ENCODE data around the gene PSMB10.

Gene PSMB10

GRCh38 chr16:67966549-67967182 is 30.0 kb upstream of the PSMB10 start:
- no peak for TF ChIP-seq REST (IDR thresholded peaks at IDR 0.05; ENCODE audit: insufficient read depth in 1 of 2, low read depth in 2 of 2, low read length in 2 of 2)
- no peak for TF ChIP-seq POLR2AphosphoS5 (IDR thresholded peaks at IDR 0.05; ENCODE audit: low read depth, low read length)
- no peak for TF ChIP-seq SIN3A (IDR thresholded peaks at IDR 0.05; ENCODE audit: borderline replicate concordance, insufficient read depth, low read length)
- no peak for TF ChIP-seq FOXP2 (optimal IDR thresholded peaks at IDR 0.05; ENCODE audit: borderline replicate concordance, extremely low read depth, extremely low read length, insufficient read depth)
- TF ChIP-seq TAF1 (IDR thresholded peaks at IDR 0.05; ENCODE audit: borderline replicate concordance, insufficient read depth, low read length) = no peak

- TF ChIP-seq FOXP2 (optimal IDR thresholded peaks at IDR 0.05; ENCODE audit: borderline replicate concordance, extremely low read depth, extremely low read length, insufficient read depth) (no peak), POLR2AphosphoS5 (IDR thresholded peaks at IDR 0.05; ENCODE audit: low read depth, low read length) (no peak), TAF1 (IDR thresholded peaks at IDR 0.05; ENCODE audit: borderline replicate concordance, insufficient read depth, low read length) (no peak), SIN3A (IDR thresholded peaks at IDR 0.05; ENCODE audit: borderline replicate concordance, insufficient read depth, low read length) (no peak), REST (IDR thresholded peaks at IDR 0.05; ENCODE audit: insufficient read depth in 1 of 2, low read depth in 2 of 2, low read length in 2 of 2) (no peak)
Measured at GRCh38 chr16:67965668-67966548, 29.3 kb upstream of the PSMB10 start.

GRCh38 chr16:67964477-67965131 is 28.0 kb upstream of the PSMB10 start:
- TF ChIP-seq FOXP2 (optimal IDR thresholded peaks at IDR 0.05; ENCODE audit: borderline replicate concordance, extremely low read depth, extremely low read length, insufficient read depth) = no peak
- no peak for TF ChIP-seq TAF1 (IDR thresholded peaks at IDR 0.05; ENCODE audit: borderline replicate concordance, insufficient read depth, low read length)
- TF ChIP-seq POLR2AphosphoS5 (IDR thresholded peaks at IDR 0.05; ENCODE audit: low read depth, low read length) = no peak

GRCh38 chr16:67963662-67964321 is 27.1 kb upstream of the PSMB10 start:
- TF ChIP-seq POLR2AphosphoS5 (IDR thresholded peaks at IDR 0.05; ENCODE audit: low read depth, low read length) = no peak
- TF ChIP-seq TAF1 (IDR thresholded peaks at IDR 0.05; ENCODE audit: borderline replicate concordance, insufficient read depth, low read length) = no peak
- no peak for TF ChIP-seq REST (IDR thresholded peaks at IDR 0.05; ENCODE audit: insufficient read depth in 1 of 2, low read depth in 2 of 2, low read length in 2 of 2)
- no peak for TF ChIP-seq FOXP2 (optimal IDR thresholded peaks at IDR 0.05; ENCODE audit: borderline replicate concordance, extremely low read depth, extremely low read length, insufficient read depth)
- no peak for TF ChIP-seq SIN3A (IDR thresholded peaks at IDR 0.05; ENCODE audit: borderline replicate concordance, insufficient read depth, low read length)

- TF ChIP-seq POLR2AphosphoS5 (IDR thresholded peaks at IDR 0.05; ENCODE audit: low read depth, low read length) = no peak
- TF ChIP-seq TAF1 (IDR thresholded peaks at IDR 0.05; ENCODE audit: borderline replicate concordance, insufficient read depth, low read length) = no peak
- TF ChIP-seq FOXP2 (optimal IDR thresholded peaks at IDR 0.05; ENCODE audit: borderline replicate concordance, extremely low read depth, extremely low read length, insufficient read depth) = no peak
- TF ChIP-seq SIN3A (IDR thresholded peaks at IDR 0.05; ENCODE audit: borderline replicate concordance, insufficient read depth, low read length) = no peak
- no peak for TF ChIP-seq REST (IDR thresholded peaks at IDR 0.05; ENCODE audit: insufficient read depth in 1 of 2, low read depth in 2 of 2, low read length in 2 of 2)
Measured at GRCh38 chr16:67963292-67963661, 26.6 kb upstream of the PSMB10 start.

Data from PFSK-1 (cell line).